Measurements from ENCODE around the gene CNPY3. TPM values are rescaled to one million over a fixed set of nuclear protein-coding genes. Genes with fewer than 3 reads are reported as not detected.

Gene CNPY3
- total and polyA plus RNA-seq, 2 of the 13 experiments (the other 11 are each of a cell fraction or from before 2014, with no cell fraction given) = 42.3 to 60.2 TPM

DNA sequence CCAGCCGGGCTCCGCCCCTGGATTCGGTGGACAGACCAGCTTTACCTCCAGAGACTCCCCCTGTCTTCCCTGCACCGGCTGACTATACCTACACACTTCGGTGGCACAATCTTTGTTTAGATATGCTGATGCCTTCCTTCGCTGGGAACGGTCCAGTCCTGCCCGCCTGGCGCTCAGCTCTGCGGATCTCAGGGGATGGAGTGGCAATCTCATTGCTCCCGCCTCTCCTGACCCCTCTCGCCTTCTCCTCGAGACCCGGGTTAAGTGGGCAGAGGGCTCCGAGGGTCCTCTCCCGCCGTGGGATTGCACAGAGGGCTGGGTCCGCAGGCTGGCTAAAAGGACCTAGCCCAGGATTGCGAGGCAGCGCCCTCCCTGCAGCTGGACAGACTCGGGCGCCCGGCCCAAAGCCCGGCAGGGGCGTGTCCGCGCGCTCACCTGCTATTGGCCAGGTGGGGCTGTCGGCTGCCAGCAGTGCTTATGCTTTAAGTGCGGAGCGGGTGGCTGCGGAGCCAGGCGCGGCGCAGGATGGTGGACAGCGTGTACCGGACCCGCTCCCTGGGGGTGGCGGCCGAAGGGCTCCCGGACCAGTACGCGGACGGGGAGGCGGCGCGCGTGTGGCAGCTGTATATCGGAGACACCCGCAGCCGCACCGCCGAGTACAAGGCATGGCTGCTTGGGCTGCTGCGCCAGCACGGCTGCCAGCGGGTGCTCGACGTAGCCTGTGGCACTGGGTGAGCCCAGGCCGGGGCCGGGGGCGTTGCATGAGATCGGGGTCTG, 31.2 kb downstream of the CNPY3 start, which contains the start of gene GNMT (continued):
- TF ChIP-seq, protein P1, sequence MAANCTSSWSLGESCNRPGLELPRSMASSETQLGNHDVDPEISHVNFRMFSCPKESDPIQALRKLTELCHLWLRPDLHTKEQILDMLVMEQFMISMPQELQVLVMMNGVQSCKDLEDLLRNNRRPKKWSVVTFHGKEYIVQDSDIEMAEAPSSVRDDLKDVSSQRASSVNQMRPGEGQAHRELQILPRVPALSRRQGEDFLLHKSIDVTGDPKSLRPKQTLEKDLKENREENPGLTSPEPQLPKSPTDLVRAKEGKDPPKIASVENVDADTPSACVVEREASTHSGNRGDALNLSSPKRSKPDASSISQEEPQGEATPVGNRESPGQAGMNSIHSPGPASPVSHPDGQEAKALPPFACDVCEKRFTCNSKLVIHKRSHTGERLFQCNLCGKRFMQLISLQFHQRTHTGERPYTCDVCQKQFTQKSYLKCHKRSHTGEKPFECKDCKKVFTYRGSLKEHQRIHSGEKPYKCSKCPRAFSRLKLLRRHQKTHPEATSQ (CRISPR knock-in tag; IDR thresholded peaks at IDR 0.05; ENCODE audit: borderline replicate concordance) = peak; percentile 46; the same call in 1 of the 2 replicates
- TF ChIP-seq SP5 (CRISPR knock-in tag; IDR thresholded peaks at IDR 0.05; ENCODE audit: borderline replicate concordance, low read depth) = peak; percentile 42; the same call in 1 of the 2 replicates
- TF ChIP-seq, protein P2, sequence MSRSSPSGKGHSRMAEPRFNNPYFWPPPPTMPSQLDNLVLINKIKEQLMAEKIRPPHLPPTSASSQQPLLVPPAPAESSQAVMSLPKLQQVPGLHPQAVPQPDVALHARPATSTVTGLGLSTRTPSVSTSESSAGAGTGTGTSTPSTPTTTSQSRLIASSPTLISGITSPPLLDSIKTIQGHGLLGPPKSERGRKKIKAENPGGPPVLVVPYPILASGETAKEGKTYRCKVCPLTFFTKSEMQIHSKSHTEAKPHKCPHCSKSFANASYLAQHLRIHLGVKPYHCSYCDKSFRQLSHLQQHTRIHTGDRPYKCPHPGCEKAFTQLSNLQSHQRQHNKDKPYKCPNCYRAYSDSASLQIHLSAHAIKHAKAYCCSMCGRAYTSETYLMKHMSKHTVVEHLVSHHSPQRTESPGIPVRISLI (CRISPR knock-in tag; IDR thresholded peaks at IDR 0.05; ENCODE audit: borderline replicate concordance) = peak; percentile 37; the same call in 1 of the 2 replicates
- TF ChIP-seq POLR2AphosphoS2 (IDR thresholded peaks at IDR 0.05; ENCODE audit: low read depth, low read length) = no peak
- TF ChIP-seq RCOR2 (CRISPR knock-in tag; IDR thresholded peaks at IDR 0.05) = peak; percentile 14; the same call in 1 of the 2 replicates
- TF ChIP-seq, protein P3, sequence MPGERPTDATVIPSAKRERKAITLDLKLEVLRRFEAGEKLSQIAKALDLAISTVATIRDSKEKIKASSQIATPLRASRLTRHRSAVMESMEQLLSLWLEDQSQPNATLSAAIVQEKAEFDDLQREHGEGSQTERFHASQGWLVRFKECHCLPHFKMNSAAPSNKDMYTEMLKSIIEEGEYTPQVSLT (CRISPR knock-in tag; IDR thresholded peaks at IDR 0.05; ENCODE audit: borderline replicate concordance, low read depth) = no peak
- no peak for TF ChIP-seq RBM22 (optimal IDR thresholded peaks at IDR 0.05; ENCODE audit: low read length)
- peak; percentile 47 for TF ChIP-seq MED1 (CRISPR knock-in tag; IDR thresholded peaks at IDR 0.05)
- TF ChIP-seq RARA (CRISPR knock-in tag; IDR thresholded peaks at IDR 0.05) = peak; percentile 8; the same call in 1 of the 2 replicates
- peak; percentile 63; the same call in 1 of the 2 replicates for TF ChIP-seq EEA1 (CRISPR knock-in tag; IDR thresholded peaks at IDR 0.05; ENCODE audit: borderline replicate concordance)
- TF ChIP-seq HHEX (CRISPR knock-in tag; IDR thresholded peaks at IDR 0.05) = no peak
- peak; percentile 79 for TF ChIP-seq NFYC (CRISPR knock-in tag; IDR thresholded peaks at IDR 0.05)
- no peak for TF ChIP-seq EHMT2 (IDR thresholded peaks at IDR 0.05; ENCODE audit: borderline replicate concordance, low read depth, low read length)
- TF ChIP-seq, protein P4, sequence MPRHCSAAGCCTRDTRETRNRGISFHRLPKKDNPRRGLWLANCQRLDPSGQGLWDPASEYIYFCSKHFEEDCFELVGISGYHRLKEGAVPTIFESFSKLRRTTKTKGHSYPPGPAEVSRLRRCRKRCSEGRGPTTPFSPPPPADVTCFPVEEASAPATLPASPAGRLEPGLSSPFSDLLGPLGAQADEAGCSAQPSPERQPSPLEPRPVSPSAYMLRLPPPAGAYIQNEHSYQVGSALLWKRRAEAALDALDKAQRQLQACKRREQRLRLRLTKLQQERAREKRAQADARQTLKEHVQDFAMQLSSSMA (CRISPR knock-in tag; IDR thresholded peaks at IDR 0.05) = peak; percentile 23; the same call in 1 of the 2 replicates
- peak; percentile 62 for TF ChIP-seq ZNF614 (CRISPR knock-in tag; IDR thresholded peaks at IDR 0.05; ENCODE audit: borderline replicate concordance)
- TF ChIP-seq CCDC6 (CRISPR knock-in tag; IDR thresholded peaks at IDR 0.05) = no peak
- TF ChIP-seq, protein P5, sequence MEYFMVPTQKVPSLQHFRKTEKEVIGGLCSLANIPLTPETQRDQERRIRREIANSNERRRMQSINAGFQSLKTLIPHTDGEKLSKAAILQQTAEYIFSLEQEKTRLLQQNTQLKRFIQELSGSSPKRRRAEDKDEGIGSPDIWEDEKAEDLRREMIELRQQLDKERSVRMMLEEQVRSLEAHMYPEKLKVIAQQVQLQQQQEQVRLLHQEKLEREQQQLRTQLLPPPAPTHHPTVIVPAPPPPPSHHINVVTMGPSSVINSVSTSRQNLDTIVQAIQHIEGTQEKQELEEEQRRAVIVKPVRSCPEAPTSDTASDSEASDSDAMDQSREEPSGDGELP (IDR thresholded peaks at IDR 0.05; ENCODE audit: borderline replicate concordance, low read depth) = peak; percentile 90
- TF ChIP-seq ZNF550 (CRISPR knock-in tag; IDR thresholded peaks at IDR 0.05; ENCODE audit: borderline replicate concordance) = no peak
- peak; percentile 85; the same call in 1 of the 2 replicates for TF ChIP-seq KLF11 (CRISPR knock-in tag; IDR thresholded peaks at IDR 0.05)
- TF ChIP-seq SKI (IDR thresholded peaks at IDR 0.05; ENCODE audit: partially characterized antibody) = no peak
- 0 out of 2 replicates have a peak, but pooled peaks have one; percentile 31 for TF ChIP-seq ZNF468 (CRISPR knock-in tag; IDR thresholded peaks at IDR 0.05)
- TF ChIP-seq, protein P6, sequence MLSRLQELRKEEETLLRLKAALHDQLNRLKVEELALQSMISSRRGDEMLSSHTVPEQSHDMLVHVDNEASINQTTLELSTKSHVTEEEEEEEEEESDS (CRISPR knock-in tag; IDR thresholded peaks at IDR 0.05; ENCODE audit: borderline replicate concordance) = no peak
- TF ChIP-seq, protein P7, sequence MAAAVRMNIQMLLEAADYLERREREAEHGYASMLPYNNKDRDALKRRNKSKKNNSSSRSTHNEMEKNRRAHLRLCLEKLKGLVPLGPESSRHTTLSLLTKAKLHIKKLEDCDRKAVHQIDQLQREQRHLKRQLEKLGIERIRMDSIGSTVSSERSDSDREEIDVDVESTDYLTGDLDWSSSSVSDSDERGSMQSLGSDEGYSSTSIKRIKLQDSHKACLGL (CRISPR knock-in tag; IDR thresholded peaks at IDR 0.05) = peak; percentile 95
